Activated CD4-positive, alpha-beta T cell treated with anti-CD3 and anti-CD28 coated beads, Interleukin-2, amount 10 ng/mL, durations not matched to agents 24 days and 14 days (primary cell): ENCODE data around the gene FOXJ1. TPM values are rescaled to one million over a fixed set of nuclear protein-coding genes. Genes with fewer than 3 reads are reported as not detected.
A peak's percentile ranks its signal among the peaks of the same experiment; 100 is the strongest.

Experiments used
- DNase-seq: peaks from one replicate; pipeline ENCODE4 v3.0.0; 2022
- H3K27ac Mint-ChIP-seq: one replicate; pipeline ENCODE4 v1.8.0; 2022; ENCODE audit warnings: mild to moderate bottlenecking, mixed read lengths
- H3K27me3 Mint-ChIP-seq: one replicate; pipeline ENCODE4 v1.8.0; 2022; ENCODE audit warnings: mixed read lengths
- H3K36me3 Mint-ChIP-seq: one replicate; pipeline ENCODE4 v1.8.0; 2022; ENCODE audit warnings: low read depth, mild to moderate bottlenecking, mixed read lengths
- H3K4me1 Mint-ChIP-seq: one replicate; pipeline ENCODE4 v1.8.0; 2021; ENCODE audit warnings: mixed read lengths
- H3K4me3 Mint-ChIP-seq: one replicate; pipeline ENCODE4 v1.8.0; 2022; ENCODE audit warnings: mild to moderate bottlenecking, moderate library complexity, mixed read lengths
- H3K9me3 Mint-ChIP-seq: one replicate; pipeline ENCODE4 v1.8.0; 2021; ENCODE audit warnings: mixed read lengths
- intact Hi-C: fragments of 100-400 bp; cut with micrococcal nuclease; formaldehyde crosslinking; loops from one replicate; pipeline ENCODE4 v1.15.1; 2023
- total RNA-seq: library from RNA; stranded (reverse); gene quantifications from 2 replicates; pipeline ENCODE4 v1.2.3, GENCODE V29; 2022

Gene FOXJ1
- total RNA-seq, 1 donor from 2014 or later, result 0.35 TPM

DNA sequence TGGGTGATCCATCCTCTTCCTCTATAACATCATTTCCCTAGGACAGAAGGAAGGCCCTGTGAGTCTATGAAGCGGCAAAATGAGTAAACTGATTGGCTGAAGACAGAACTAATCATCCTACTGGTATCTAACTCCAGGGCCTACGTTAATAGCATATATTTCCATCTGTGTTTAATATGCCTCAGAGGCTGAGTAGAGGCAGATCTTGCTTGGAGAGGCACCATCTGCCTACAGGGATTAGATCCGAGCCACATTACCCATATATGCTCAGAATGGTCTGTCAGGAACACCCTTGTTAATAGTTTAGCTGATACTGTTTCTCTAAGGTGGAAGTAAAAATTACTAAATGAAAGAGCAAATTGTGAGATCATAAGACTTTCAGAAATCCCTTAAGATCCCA lies 13.2 kb upstream of the FOXJ1 start:
- Mint-ChIP-seq H3K36me3 (peaks cover 59% of the 10 kb centered on the region), H3K27me3 (no peaks in the 10 kb centered on the region), H3K9me3 (no peaks in the 10 kb centered on the region), H3K4me1 (peaks cover 21% of the 10 kb centered on the region), H3K4me3 (no peak overlapping the region), H3K27ac (no peak overlapping the region)
- no peak for DNase-seq
- intact Hi-C loops, result no loop called here

- Mint-ChIP-seq H3K27ac (no peak overlapping the region), H3K36me3 (peaks cover 58% of the 10 kb centered on the region), H3K4me1 (peaks cover 21% of the 10 kb centered on the region), H3K4me3 (no peak overlapping the region), H3K27me3 (no peaks in the 10 kb centered on the region), H3K9me3 (no peaks in the 10 kb centered on the region)
- intact Hi-C loops, result no loop called here
- DNase-seq, result no peak
These were observed 12.6 kb upstream of the FOXJ1 start for GRCh38 chr17:76153640-76154039.

GRCh38 chr17:76153202-76153601 lies 12.2 kb upstream of the FOXJ1 start:
- H3K9me3 Mint-ChIP-seq, result no peaks in the 10 kb centered on the region
- peaks cover 54% of the 10 kb centered on the region for H3K36me3 Mint-ChIP-seq
- H3K4me1 Mint-ChIP-seq, result peaks cover 21% of the 10 kb centered on the region
- DNase-seq, result no peak
- intact Hi-C loops, result no loop called here
- no peak overlapping the region for H3K4me3 Mint-ChIP-seq
- no peak overlapping the region for H3K27ac Mint-ChIP-seq
- H3K27me3 Mint-ChIP-seq, result no peaks in the 10 kb centered on the region

GRCh38 chr17:76152591-76152990 lies 11.5 kb upstream of the FOXJ1 start:
- H3K4me3 Mint-ChIP-seq, result no peak overlapping the region
- peaks cover 53% of the 10 kb centered on the region for H3K36me3 Mint-ChIP-seq
- intact Hi-C loops, result no loop called here
- no peak for DNase-seq
- no peaks in the 10 kb centered on the region for H3K27me3 Mint-ChIP-seq
- peaks cover 21% of the 10 kb centered on the region for H3K4me1 Mint-ChIP-seq
- H3K9me3 Mint-ChIP-seq, result no peaks in the 10 kb centered on the region
- no peak overlapping the region for H3K27ac Mint-ChIP-seq

- Mint-ChIP-seq H3K36me3 (peaks cover 51% of the 10 kb centered on the region), H3K4me1 (peaks cover 23% of the 10 kb centered on the region), H3K27me3 (no peaks in the 10 kb centered on the region), H3K27ac (peak overlapping the region; percentile 46), H3K9me3 (no peaks in the 10 kb centered on the region), H3K4me3 (peak overlapping the region; percentile 17)
- peak; percentile 72 for DNase-seq
- intact Hi-C loops, result no loop called here
These were observed 10.9 kb upstream of the FOXJ1 start for GRCh38 chr17:76151896-76152454.

- Mint-ChIP-seq H3K36me3 (peaks cover 46% of the 10 kb centered on the region), H3K4me3 (no peak overlapping the region), H3K9me3 (no peaks in the 10 kb centered on the region), H3K4me1 (peaks cover 30% of the 10 kb centered on the region), H3K27ac (peak overlapping the region; percentile 14), H3K27me3 (no peaks in the 10 kb centered on the region)
- intact Hi-C loops, result no loop called here
- DNase-seq, result no peak
These were observed 9.9 kb upstream of the FOXJ1 start for GRCh38 chr17:76150712-76151622.

- Mint-ChIP-seq H3K27ac (no peak overlapping the region), H3K9me3 (no peaks in the 10 kb centered on the region), H3K36me3 (peaks cover 41% of the 10 kb centered on the region), H3K4me1 (peaks cover 45% of the 10 kb centered on the region), H3K27me3 (no peaks in the 10 kb centered on the region), H3K4me3 (no peak overlapping the region)
- DNase-seq, result no peak
- intact Hi-C loops, result no loop called here
These were observed 8.2 kb upstream of the FOXJ1 start for GRCh38 chr17:76149214-76149613.

DNA sequence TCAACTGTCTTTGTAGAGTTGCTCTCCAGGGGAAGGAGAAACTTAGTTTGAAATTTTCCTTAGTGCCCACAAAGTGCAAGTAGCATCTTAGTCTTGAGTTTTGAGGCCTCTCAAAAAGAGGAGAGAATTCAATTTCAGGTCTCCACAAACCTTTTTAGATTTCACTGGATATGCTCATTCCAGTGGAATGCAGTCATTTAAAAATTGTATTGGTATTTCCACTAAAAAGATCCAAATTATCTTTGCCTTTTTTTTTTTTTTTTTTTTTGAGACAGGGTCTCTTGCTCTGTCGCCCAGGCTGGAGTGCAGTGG lies 6.9 kb upstream of the FOXJ1 start:
- Mint-ChIP-seq H3K27me3 (no peaks in the 10 kb centered on the region), H3K36me3 (peaks cover 34% of the 10 kb centered on the region), H3K9me3 (no peaks in the 10 kb centered on the region), H3K27ac (no peak overlapping the region), H3K4me3 (no peak overlapping the region), H3K4me1 (peaks cover 50% of the 10 kb centered on the region)
- no peak for DNase-seq
- intact Hi-C loops, result no loop called here

DNA sequence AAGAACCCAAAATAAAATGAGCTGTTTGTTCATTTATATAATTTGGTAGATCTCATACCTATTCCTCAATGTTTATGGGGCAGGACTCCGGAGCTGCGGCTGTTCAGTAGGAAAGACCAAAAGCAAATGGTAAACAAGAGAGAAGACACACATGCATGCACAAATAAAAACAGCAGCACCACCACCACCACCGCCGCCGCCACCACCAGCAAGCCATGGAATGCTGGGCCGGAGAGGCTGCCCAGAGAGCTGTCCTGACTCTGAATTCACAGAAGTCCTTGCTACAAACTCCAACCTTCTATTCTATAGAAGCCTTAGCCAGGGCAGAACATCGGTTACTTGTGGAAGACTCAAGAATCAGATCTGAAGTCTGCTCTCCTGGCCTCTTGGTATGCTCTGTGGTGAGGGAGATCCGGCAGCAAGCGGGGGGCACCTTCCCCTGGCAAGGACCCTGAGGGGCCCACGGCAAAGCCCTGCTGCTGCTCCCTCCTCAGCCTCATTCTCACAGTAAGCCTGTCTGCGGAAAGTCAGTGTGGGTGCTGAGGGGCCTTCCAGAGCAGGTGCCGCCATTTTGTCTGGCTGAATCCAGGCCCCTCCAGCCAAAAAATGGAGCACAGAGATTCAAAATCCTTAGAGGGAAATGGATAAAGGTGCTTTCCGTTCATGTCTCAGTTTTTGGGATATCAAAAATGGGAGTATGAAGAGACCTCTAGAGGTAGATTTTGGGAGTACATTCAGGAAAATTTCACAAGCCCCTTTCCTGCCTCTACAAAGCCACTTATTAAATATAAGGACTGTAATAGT lies 6.4 kb upstream of the FOXJ1 start:
- peaks cover 34% of the 10 kb centered on the region for H3K36me3 Mint-ChIP-seq
- no peaks in the 10 kb centered on the region for H3K9me3 Mint-ChIP-seq
- H3K4me1 Mint-ChIP-seq, result peaks cover 50% of the 10 kb centered on the region
- DNase-seq, result no peak
- H3K27me3 Mint-ChIP-seq, result no peaks in the 10 kb centered on the region
- no peak overlapping the region for H3K4me3 Mint-ChIP-seq
- no peak overlapping the region for H3K27ac Mint-ChIP-seq
- intact Hi-C loops, result no loop called here

DNA sequence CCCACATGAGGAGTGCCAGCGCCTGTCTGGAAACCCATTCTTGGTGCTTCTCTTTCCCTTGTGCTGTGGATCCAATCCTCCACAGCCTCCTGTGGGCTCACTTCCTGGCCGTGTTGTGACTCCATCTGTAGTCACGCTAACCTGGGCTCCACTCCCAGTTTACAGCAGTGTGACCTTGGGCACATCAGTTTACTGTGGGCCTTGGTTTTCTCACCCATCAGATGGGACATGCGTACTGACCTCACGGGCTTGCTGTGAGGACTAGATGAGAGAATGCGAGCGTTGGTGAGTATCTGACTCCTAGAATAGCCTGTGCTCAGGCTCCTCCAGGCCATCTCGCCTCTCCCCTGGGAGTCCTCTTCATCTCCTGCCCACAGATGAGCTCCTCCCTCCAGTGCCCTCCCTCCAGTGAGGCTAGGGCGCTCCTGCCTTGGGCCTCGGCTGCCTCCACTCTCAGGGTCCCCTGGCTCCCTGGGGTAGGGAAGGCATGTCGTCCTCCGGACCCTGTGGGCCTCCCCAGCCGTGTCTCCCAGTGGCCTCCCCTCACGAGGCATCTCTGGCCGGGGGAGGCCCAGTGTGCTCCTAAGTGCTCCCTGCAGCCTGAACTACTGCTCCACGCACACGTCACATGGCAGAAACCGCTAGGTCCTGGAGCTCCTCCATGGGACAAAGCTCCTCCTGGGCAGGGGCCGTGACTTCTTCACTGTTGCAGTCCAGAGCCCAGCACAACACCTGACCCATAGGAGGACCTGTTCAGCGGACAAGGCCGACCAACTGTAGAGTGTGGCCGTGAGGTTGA lies 5.2 kb upstream of the FOXJ1 start:
- Mint-ChIP-seq H3K4me1 (peaks cover 52% of the 10 kb centered on the region), H3K27ac (peak overlapping the region; percentile 89), H3K27me3 (no peaks in the 10 kb centered on the region), H3K4me3 (peak overlapping the region; percentile 69), H3K9me3 (no peaks in the 10 kb centered on the region), H3K36me3 (peaks cover 22% of the 10 kb centered on the region)
- intact Hi-C loops, result no loop called here
- no peak for DNase-seq

DNA sequence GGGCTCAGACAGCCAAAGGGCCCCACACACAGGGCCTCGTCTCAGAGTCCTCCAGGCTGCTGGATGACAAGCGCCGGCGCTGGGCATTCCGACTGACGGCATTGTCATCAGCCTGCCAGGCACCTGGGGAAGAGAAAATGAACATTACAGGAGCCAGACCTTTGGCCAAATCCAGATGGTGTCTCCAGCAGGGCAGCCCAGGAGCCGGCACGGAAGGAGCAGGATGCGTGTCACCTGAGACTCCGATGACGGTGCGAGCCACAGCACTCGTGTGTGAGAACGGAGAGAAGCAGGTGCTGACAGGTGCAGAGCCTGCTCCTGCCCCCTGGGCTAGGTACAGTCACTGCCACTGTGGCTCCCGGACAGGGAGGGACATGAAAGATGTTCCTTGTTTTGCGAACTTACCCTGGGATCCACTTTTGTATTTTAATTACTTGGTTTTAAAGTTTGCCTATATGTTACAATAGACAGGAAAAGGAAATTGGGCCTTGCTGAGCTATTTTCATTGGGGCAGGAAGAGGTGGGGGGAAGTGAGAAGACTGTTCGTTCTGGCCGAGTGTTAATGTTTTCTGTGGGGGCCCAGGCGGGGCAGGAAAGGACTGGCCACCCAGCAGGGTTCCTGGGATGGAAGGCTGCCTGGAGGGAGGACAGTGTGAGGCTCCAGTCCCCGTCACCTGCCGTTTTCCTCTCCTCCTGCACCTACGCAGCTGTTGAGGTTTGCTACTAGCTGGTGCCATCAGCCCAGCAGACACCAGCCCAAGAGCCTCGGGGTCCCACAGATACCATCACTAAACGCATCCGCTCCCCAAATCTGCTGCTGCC lies 4.4 kb upstream of the FOXJ1 start:
- peaks cover 54% of the 10 kb centered on the region for H3K4me1 Mint-ChIP-seq
- peaks cover 2% of the 10 kb centered on the region for H3K27me3 Mint-ChIP-seq
- no peaks in the 10 kb centered on the region for H3K9me3 Mint-ChIP-seq
- peak overlapping the region; percentile 69 for H3K4me3 Mint-ChIP-seq
- peaks cover 17% of the 10 kb centered on the region for H3K36me3 Mint-ChIP-seq
- peak overlapping the region; percentile 89 for H3K27ac Mint-ChIP-seq
- intact Hi-C loops, result no loop called here
- DNase-seq, result peak; percentile 83

DNA sequence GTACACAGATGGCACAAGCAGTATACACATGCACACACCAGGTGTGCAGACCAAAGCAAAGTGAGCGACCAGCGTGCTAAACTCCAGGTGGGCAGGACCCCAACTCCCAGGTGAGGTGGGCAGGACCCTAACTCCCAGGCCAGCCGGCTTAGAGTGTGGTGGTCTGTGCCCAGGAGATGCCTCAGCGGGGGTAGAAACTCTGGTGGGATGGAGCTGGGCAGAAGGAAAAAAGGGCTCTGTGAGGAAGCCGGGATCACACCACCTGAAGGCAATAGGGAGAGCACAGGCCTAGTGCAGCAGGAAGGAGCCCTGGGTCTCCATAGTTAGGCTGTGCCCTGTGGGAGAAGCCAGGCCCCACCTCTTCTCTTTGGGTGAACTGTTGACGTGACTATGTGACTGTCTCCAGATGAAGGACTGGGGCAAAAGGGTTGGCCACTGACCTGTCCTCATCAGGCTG lies 1.6 kb upstream of the FOXJ1 start:
- peak; percentile 62 for DNase-seq
- intact Hi-C loops, result loop anchor here (5.0 kb wide), 2 partner anchors 40 to 135 kb away; no protein-coding TSS in a partner anchor
- H3K36me3 Mint-ChIP-seq, result peaks cover 7% of the 10 kb centered on the region
- H3K4me1 Mint-ChIP-seq, result peaks cover 57% of the 10 kb centered on the region
- peak overlapping the region; percentile 80 for H3K27ac Mint-ChIP-seq
- H3K9me3 Mint-ChIP-seq, result no peaks in the 10 kb centered on the region
- H3K27me3 Mint-ChIP-seq, result peaks cover 13% of the 10 kb centered on the region
- peak overlapping the region; percentile 83 for H3K4me3 Mint-ChIP-seq
